Gastroesophageal sphincter (tissue), 3 donors: ENCODE data around the gene FABP7.

ENCODE experiments used
- CTCF ChIP-seq, 4 experiments: fragments of 200-600 bp in 2 of 4; fragments of 450-650 bp in 2 of 4; sonication (generic) in 1 of 4; IDR thresholded peaks; one replicate each; pipeline ENCODE4 v1.5.1; 2017 to 2019; ENCODE audit warnings: antibody characterized with exemption in 4 of 4, mild to moderate bottlenecking in 2 of 4, moderate library complexity in 2 of 4
- EP300 ChIP-seq: sonication (generic); formaldehyde crosslinking; IDR thresholded peaks from one replicate; pipeline ENCODE4 v1.6.1; 2017; ENCODE audit warnings: antibody characterized with exemption, mild to moderate bottlenecking
- POLR2A ChIP-seq, 2 donors: fragments of 450-650 bp; IDR thresholded peaks; one replicate each; pipeline ENCODE4 v1.6.1; 2017; ENCODE audit warnings: antibody characterized with exemption in 2 of 2, mild to moderate bottlenecking in 2 of 2, moderate library complexity in 1 of 2

GRCh38 chr6:122778302-122778701 is 1.2 kb upstream of the FABP7 start:
- TF ChIP-seq CTCF (IDR thresholded peaks at IDR 0.05) = no peak
- no peak for TF ChIP-seq EP300
- TF ChIP-seq POLR2A (IDR thresholded peaks at IDR 0.05) = no peak
